Measurements from ENCODE around the gene CRYAB.
A peak's percentile ranks its signal among the peaks of the same experiment; 100 is the strongest.
"Not testable (repeated sequence)": the region's sequence is repeated elsewhere in the genome, so short reads cannot be mapped to it uniquely, and the experiment has no call there.

CRYAB gene

GRCh38 chr11:111906680-111907079 is 4.9 kb downstream of the CRYAB start:
- no peak for DNase-seq

- DNase-seq: no peak
Observed at GRCh38 chr11:111905411-111905810, 6.2 kb downstream of the CRYAB start.

GRCh38 chr11:111886844-111887243 is 24.7 kb downstream of the CRYAB start:
- no peak for DNase-seq

- DNase-seq: no peak
Observed at GRCh38 chr11:111886032-111886431, 25.5 kb downstream of the CRYAB start.

GRCh38 chr11:111885053-111885452 is 26.5 kb downstream of the CRYAB start:
- DNase-seq: not testable (repeated sequence)

- no peak for DNase-seq
Observed at GRCh38 chr11:111882202-111882601, 29.4 kb downstream of the CRYAB start.

- DNase-seq: no peak
Observed at GRCh38 chr11:111879637-111879960, 32.0 kb downstream of the CRYAB start.

GRCh38 chr11:111878849-111879636 is 32.5 kb downstream of the CRYAB start, which contains the start of the genes CFAP68 and FDXACB1:
Gene CFAP68, plus strand, starts transcription at chr11:111879541. Its CDS starts 20 bp downstream, at chr11:111879561.
Gene FDXACB1, minus strand, starts transcription at chr11:111879165. Its CDS starts 33 bp downstream, at chr11:111879132.
- DNase-seq: peak; percentile 98

GRCh38 chr11:111878385-111878848 is 33.2 kb downstream of the CRYAB start:
- no peak for DNase-seq

GRCh38 chr11:111871693-111872161 is 39.8 kb downstream of the CRYAB start:
- DNase-seq: no peak

GRCh38 chr11:111870886-111871692 is 40.5 kb downstream of the CRYAB start, which contains the start of gene ALG9:
Gene ALG9, minus strand, starts transcription at chr11:111871581. Its CDS starts 99 bp downstream, at chr11:111871482.
- DNase-seq: peak; percentile 90

GRCh38 chr11:111870522-111870885 is 41.1 kb downstream of the CRYAB start:
- DNase-seq: no peak

GRCh38 chr11:111870113-111870512 is 41.5 kb downstream of the CRYAB start:
- no peak for DNase-seq

GRCh38 chr11:111860257-111860656 is 51.3 kb downstream of the CRYAB start:
- DNase-seq: no peak

All from left hindlimb (tissue), 1 donor.